WTC11 (cell line): ENCODE data around the gene NPB.

Experiments
- JUN ChIP-seq: sonication (generic); formaldehyde crosslinking; IDR thresholded peaks from 2 replicates; pipeline ENCODE4 v1.8.0; 2023; ENCODE audit warnings: mild to moderate bottlenecking, missing genetic modification reagents
- MYBL2 ChIP-seq: sonication (generic); formaldehyde crosslinking; IDR thresholded peaks from 2 replicates; pipeline ENCODE4 v1.8.1; 2023; ENCODE audit warnings: mild to moderate bottlenecking, moderate library complexity, missing genetic modification reagents
- SP1 ChIP-seq: sonication (generic); formaldehyde crosslinking; conservative IDR thresholded peaks from 2 replicates; pipeline ENCODE4 v1.8.1; 2022; ENCODE audit warnings: missing genetic modification reagents
- TF ChIP-seq, protein P1 (sequence below): fragments of 200-600 bp; IDR thresholded peaks from 2 replicates; pipeline ENCODE4 v1.8.0; 2022; ENCODE audit warnings: antibody characterized with exemption
- TF ChIP-seq, protein P2 (sequence below): sonication (generic); formaldehyde crosslinking; IDR thresholded peaks from 2 replicates; pipeline ENCODE4 v1.8.0; 2022; ENCODE audit warnings: mild to moderate bottlenecking, missing genetic modification reagents

DNA sequence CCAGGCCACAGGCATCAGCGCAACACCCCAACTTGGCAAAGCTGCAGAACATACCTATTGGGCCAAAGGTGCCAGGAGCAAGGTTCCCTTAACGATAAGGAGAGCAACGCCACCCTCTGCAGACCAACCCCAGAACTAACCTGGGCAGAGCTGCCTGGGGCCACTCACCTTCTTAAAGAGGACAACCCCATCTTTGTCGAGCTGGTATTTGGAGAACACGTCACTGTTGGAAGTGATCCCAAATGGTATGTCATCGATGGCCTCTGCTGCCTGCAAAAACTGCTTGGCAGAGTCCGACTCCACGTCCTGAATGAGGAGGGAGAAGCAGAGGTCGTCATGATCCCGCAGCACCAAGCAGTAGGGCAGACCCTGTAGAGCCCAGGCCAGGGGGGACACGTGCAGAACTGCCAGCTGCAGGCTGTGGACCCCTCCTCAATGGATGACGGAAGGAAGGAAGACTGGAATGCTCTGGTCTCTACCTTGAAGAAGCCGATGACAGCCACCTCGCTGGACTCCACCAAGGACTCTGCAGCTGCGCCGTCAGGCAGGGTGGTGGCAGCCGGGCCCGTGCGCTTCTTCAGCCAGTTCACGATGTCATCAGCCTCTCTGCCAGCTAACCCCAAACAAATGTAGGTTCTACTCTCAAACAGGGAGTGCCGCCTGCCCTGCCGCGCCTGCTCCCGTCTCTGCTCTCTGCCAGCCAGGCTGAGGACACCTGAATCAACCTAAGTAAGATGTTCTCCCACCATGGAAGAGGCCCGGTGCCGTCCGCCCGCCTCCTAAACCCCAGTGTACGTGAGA is 46.9 kb upstream of the NPB start:
- TF ChIP-seq, protein P1, sequence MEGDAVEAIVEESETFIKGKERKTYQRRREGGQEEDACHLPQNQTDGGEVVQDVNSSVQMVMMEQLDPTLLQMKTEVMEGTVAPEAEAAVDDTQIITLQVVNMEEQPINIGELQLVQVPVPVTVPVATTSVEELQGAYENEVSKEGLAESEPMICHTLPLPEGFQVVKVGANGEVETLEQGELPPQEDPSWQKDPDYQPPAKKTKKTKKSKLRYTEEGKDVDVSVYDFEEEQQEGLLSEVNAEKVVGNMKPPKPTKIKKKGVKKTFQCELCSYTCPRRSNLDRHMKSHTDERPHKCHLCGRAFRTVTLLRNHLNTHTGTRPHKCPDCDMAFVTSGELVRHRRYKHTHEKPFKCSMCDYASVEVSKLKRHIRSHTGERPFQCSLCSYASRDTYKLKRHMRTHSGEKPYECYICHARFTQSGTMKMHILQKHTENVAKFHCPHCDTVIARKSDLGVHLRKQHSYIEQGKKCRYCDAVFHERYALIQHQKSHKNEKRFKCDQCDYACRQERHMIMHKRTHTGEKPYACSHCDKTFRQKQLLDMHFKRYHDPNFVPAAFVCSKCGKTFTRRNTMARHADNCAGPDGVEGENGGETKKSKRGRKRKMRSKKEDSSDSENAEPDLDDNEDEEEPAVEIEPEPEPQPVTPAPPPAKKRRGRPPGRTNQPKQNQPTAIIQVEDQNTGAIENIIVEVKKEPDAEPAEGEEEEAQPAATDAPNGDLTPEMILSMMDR, result no peak
- TF ChIP-seq MYBL2 (CRISPR knock-in tag) (no peak), SP1 (no peak), JUN (CRISPR knock-in tag) (no peak)
- TF ChIP-seq, protein P2, sequence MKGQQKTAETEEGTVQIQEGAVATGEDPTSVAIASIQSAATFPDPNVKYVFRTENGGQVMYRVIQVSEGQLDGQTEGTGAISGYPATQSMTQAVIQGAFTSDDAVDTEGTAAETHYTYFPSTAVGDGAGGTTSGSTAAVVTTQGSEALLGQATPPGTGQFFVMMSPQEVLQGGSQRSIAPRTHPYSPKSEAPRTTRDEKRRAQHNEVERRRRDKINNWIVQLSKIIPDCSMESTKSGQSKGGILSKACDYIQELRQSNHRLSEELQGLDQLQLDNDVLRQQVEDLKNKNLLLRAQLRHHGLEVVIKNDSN (CRISPR knock-in tag), result no peak
